Pancreas (tissue), 10 donors: ENCODE results near the gene SBNO2. TPM values are rescaled to one million over a fixed set of nuclear protein-coding genes. Genes with fewer than 3 reads are reported as not detected.

Experiments used
- ATAC-seq, 4 donors: fragments of 200-7000 bp; cut with Tn5 transposase; one replicate each; pipeline versions ENCODE4 v1.8.0 to v1.9.1; 2020; ENCODE audit warnings: mild to moderate bottlenecking in 4 of 4, moderate library complexity in 4 of 4
- DNase-seq, 6 donors: peaks; one replicate each; pipeline ENCODE4 v3.0.0-alpha.2; 2020
- FAIRE-seq: peaks from 2 replicates; lab custom pipeline; 2012; peaks lifted over from hg19 to GRCh38; lab: Jason Lieb, UNC
- H3K27ac ChIP-seq, 4 donors: fragments of 200-600 bp; sonication (generic); 1 replicate in 3 of 4; 2 replicates in 1 of 4; pipeline versions ENCODE4 v1.5.0 to v1.8.0; 2020
- H3K27me3 ChIP-seq, 4 donors: fragments of 200-600 bp; one replicate each; pipeline ENCODE4 v1.8.0; 2021
- H3K36me3 ChIP-seq, 3 donors: fragments of 200-600 bp; sonication (generic) in 1 of 3; one replicate each; pipeline versions ENCODE4 v1.5.0 to v1.8.0; 2020 to 2021
- H3K4me1 ChIP-seq, 3 donors: fragments of 200-600 bp; one replicate each; pipeline ENCODE4 v1.8.0; 2021
- H3K4me3 ChIP-seq, 4 donors: fragments of 200-600 bp; sonication (generic) in 2 of 4; one replicate each; pipeline versions ENCODE4 v1.5.0 to v1.8.0; 2020 to 2021
- H3K9me3 ChIP-seq, 4 donors: fragments of 200-600 bp; one replicate each; pipeline ENCODE4 v1.8.0; 2021
- WGBS, 2 donors: extraction: QIAGEN DNeasy Blood & Tissue Kit; methylation state at CpG; one replicate each; pipeline ENCODE4 v1.1.7; 2013; 5-methylcytosine and 5-hydroxymethylcytosine counted together
- intact Hi-C, 3 donors: fragments of 100-400 bp; cut with DNase I; formaldehyde crosslinking; loops; one replicate each; pipeline versions ENCODE4 v1.11.1 to v1.14.2; 2022
- polyA plus RNA-seq, 2 donors: library from polyadenylated mRNA; stranded (reverse); fragments of 200-250 nt; gene quantifications; one replicate each; pipeline ENCODE4 v1.2.3, GENCODE V29; 2013
- total RNA-seq, 6 donors: library from RNA; stranded (reverse); fragmentation: NEBNext Ultra II Directional in 4 of 6; extraction: Animal tissue kit (Norgen Biotek cat#: 25700) in 4 of 6; gene quantifications; one replicate each; pipeline versions ENCODE4 v1.2.1 to v1.2.4, GENCODE V29; 2021 to 2023
- TF ChIP-seq, protein P1 (sequence below), 4 donors: fragments of 200-600 bp; sonication (generic) in 3 of 4; IDR thresholded peaks; one replicate each; pipeline versions ENCODE4 v1.5.0 to v1.8.0; 2021; ENCODE audit warnings: antibody characterized with exemption in 4 of 4
- donor health status: healthy with polysubstance abuse.
- donor health status: DM: no; HTN: no; CAD: no; lungs with moderate emphysema.
- donor health status: DM: no; HTN: no; CAD: no.
- donor health status: control.
- donor health status: control.
- donor health status: Bipolar disorder and iron deficiency.
- donor health status: DM: yes; HTN: yes; CAD: no.
- donor health status: DM: no; HTN: no; CAD: no.
- donor health status: DM: no; HTN: no; CAD: no.
- donor health status: DM: yes; HTN: yes; CAD: no.

Gene SBNO2
- total and polyA plus RNA-seq, 8 donors = 16.8 to 53.9 (median 27.4) TPM

DNA sequence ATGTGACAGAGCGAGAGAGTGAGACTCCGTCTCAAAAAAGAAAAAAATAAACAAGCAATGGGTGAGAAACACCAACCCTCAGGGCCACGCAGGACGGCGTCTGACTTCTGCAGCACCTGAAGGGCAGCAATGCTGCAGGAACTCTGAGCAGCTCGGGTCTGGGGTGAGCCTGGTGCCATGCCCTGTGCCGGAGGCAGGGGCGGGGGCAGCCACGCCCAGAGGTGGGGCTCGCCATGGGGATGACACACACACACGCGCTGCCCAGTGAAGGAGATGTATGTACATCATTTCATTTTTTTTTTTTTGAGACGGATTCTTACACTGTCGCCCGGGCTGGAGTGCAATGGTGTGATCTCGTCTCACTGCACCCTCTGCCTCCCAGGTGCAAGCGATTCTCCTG is 46.0 kb downstream of the SBNO2 start:
- ATAC-seq (no peak), DNase-seq (no peak), FAIRE-seq (no peak)
- Histone ChIP-seq H3K36me3 (peaks cover 0 to 29% (median 12%) of the 10 kb centered on the region in 3 donors), H3K27me3 (no peaks in the 10 kb centered on the region), H3K4me1 (no peaks in the 10 kb centered on the region), H3K27ac (no peak overlapping the region), H3K9me3 (no peaks in the 10 kb centered on the region), H3K4me3 (no peak overlapping the region)
- 95 to 98% methylated on average over 17 of the region's 17 CpGs for WGBS, 2 donors
- intact Hi-C loops = no loop called here
- TF ChIP-seq, protein P1, sequence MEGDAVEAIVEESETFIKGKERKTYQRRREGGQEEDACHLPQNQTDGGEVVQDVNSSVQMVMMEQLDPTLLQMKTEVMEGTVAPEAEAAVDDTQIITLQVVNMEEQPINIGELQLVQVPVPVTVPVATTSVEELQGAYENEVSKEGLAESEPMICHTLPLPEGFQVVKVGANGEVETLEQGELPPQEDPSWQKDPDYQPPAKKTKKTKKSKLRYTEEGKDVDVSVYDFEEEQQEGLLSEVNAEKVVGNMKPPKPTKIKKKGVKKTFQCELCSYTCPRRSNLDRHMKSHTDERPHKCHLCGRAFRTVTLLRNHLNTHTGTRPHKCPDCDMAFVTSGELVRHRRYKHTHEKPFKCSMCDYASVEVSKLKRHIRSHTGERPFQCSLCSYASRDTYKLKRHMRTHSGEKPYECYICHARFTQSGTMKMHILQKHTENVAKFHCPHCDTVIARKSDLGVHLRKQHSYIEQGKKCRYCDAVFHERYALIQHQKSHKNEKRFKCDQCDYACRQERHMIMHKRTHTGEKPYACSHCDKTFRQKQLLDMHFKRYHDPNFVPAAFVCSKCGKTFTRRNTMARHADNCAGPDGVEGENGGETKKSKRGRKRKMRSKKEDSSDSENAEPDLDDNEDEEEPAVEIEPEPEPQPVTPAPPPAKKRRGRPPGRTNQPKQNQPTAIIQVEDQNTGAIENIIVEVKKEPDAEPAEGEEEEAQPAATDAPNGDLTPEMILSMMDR (IDR thresholded peaks at IDR 0.05) = no peak

DNA sequence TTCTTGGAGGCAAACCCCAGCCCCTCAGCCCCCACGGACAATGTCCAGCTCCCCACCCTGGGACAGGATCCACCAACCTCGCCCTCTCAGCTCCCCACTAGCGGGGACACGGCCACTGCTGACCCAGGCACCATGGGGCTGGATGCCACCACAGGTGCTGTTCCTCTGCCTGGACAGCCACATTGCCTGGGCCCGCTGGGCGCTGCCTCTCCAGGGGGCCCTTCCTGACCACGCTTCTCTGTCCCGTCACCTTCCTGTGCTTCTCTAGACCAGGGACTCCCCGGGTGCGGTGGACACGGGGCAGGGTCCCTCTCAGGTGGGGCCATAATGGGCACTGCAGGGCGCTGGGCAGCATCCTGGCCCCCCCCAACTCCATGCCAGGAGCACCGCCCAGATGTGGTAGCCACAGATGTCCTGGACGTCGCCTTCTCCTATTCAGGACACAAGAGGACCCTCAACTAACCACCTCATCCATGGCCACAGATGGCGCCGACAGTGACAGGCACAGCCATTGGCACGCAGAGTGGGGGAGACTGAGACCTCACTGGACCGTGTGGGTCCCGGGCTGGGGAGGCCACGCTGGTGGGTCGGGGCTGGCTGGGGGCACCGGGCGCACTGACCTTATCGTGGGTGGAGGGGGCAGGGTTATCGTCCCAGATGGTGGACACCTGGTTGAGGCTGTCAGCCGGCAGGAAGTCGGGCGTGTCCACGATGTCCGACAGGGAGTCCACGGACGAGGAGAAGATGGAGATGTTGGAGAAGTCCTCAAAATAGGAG is 46.9 kb downstream of the SBNO2 start:
- Histone ChIP-seq H3K27ac (no peak overlapping the region), H3K9me3 (no peaks in the 10 kb centered on the region), H3K36me3 (peaks cover 7 to 38% (median 18%) of the 10 kb centered on the region in 3 donors), H3K4me3 (no peak overlapping the region), H3K4me1 (no peaks in the 10 kb centered on the region), H3K27me3 (no peaks in the 10 kb centered on the region)
- 94 to 96% methylated on average over 33 of the region's 33 CpGs for WGBS, 2 donors
- TF ChIP-seq, protein P1 (IDR thresholded peaks at IDR 0.05) = no peak
- FAIRE-seq (no peak), ATAC-seq (no peak), DNase-seq (peak in 2 of 6 donors; percentile 27 to 74)
- intact Hi-C loops = no loop called here

DNA sequence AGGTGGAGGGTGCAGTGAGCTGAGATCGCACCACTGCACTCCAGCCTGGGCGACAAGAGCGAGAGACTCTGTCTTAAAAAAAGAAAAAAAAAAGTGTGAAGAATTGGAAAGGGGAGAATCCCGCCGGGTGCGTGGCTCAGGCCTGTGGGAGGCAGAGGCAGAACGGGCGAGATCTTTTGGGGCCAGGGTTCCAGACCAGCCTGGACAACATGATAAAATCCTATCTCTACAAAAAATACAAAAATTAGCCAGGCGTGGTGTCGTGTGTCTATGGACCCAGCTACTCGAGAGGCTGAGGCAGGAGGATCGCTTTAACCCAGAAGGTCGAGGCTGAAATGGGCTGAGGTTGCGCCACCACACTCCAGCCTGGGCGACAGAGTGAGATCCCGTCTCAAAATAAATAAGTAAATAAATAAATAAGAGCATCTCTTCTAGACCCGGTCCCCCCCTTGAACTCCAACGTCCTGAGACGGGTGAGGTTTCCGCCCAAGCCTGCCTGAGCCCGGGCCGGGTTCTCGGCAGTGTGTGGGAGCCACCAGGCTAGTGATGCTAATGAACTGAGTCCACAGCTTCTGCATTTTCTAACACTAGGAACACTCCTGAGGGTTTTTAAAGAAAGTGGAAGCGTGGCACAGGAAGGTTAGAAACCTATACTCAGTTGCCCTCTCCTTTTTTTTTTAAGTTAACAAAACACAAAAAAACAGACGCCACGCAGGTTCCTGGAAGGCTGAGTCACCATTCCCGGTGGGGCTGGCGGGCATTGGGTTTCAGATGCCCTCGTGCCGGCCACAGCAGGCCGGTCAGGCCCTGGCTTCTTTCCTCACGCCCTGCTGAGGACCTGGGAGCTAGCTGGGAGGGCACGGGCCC is 48.2 kb downstream of the SBNO2 start:
- ATAC-seq = no peak
- DNase-seq = no peak
- H3K4me3 ChIP-seq = no peak overlapping the region
- no peak for FAIRE-seq
- H3K27me3 ChIP-seq = no peaks in the 10 kb centered on the region
- intact Hi-C loops = no loop called here
- no peaks in the 10 kb centered on the region for H3K4me1 ChIP-seq
- TF ChIP-seq, protein P1 (IDR thresholded peaks at IDR 0.05) = no peak
- peaks cover 9 to 50% (median 18%) of the 10 kb centered on the region in 3 donors for H3K36me3 ChIP-seq
- WGBS, 2 donors = 91 to 92% methylated on average over 33 of the region's 33 CpGs
- no peak overlapping the region for H3K27ac ChIP-seq
- H3K9me3 ChIP-seq = no peaks in the 10 kb centered on the region

DNA sequence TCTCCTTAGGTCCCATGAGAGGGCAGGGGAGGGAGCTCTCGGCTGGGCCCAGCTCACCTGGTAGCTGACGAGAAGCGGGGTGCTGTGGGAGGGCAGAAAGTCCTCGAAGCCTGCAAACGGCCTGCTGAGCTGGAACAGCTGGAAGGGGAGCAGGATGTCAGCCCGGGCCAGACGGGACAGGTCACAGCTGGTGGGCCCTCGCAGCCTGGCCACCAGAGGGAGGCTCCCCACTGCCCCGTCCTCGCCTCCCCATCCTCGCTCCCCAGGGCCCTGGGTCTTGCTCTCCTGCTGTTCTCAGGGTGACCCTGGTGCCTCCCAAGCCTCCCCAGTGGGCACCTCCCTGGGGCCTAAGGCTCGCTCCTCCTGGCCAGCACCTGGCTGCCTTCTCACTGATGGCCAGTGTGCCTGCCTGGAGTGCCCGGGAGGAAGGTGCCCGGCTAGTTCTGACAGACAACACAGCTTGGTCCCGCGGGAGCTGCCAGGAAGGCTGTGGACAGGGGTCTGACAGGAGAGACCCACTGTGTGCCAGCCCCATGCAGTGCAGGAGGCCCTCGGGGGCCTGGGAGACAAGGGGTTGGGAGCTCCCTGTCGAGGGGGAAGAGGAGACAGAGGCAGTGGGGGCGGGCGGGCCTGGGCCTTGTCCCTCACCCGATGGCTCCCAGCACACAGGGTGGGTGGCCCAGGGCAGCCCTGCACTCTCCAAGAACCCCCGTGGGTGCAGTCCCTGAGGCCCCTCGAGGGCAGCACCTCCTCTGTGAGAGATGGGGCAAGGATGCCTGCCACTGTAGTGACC is 50.0 kb downstream of the SBNO2 start:
- TF ChIP-seq, protein P1 (IDR thresholded peaks at IDR 0.05) = no peak
- DNase-seq = peak in 1 of 6 donors; percentile 72
- H3K27ac ChIP-seq = no peak overlapping the region
- no peak for FAIRE-seq
- no peaks in the 10 kb centered on the region for H3K9me3 ChIP-seq
- no peaks in the 10 kb centered on the region for H3K27me3 ChIP-seq
- WGBS, 2 donors = 91% methylated on average over 22 to 23 of the region's 23 CpGs
- intact Hi-C loops = no loop called here
- H3K4me1 ChIP-seq = no peaks in the 10 kb centered on the region
- H3K36me3 ChIP-seq = peaks cover 12 to 63% (median 32%) of the 10 kb centered on the region in 3 donors
- H3K4me3 ChIP-seq = no peak overlapping the region
- no peak for ATAC-seq
